ENCODE data around the gene LDLRAD1. TPM values are rescaled to one million over a fixed set of nuclear protein-coding genes. Genes with fewer than 3 reads are reported as not detected.
"Not testable (repeated sequence)": the region's sequence is repeated elsewhere in the genome, so short reads cannot be mapped to it uniquely, and the experiment has no call there.

Gene LDLRAD1
- total RNA-seq, 1 donor from 2014 or later, result not detected

- intact Hi-C loops (cut with DNase I), result no loop called here
- DNase-seq (no peak), ATAC-seq (ENCODE audit: poor library complexity) (no peak)
Observed at GRCh38 chr1:54024358-54024757, 6.4 kb upstream of the LDLRAD1 start.

DNA sequence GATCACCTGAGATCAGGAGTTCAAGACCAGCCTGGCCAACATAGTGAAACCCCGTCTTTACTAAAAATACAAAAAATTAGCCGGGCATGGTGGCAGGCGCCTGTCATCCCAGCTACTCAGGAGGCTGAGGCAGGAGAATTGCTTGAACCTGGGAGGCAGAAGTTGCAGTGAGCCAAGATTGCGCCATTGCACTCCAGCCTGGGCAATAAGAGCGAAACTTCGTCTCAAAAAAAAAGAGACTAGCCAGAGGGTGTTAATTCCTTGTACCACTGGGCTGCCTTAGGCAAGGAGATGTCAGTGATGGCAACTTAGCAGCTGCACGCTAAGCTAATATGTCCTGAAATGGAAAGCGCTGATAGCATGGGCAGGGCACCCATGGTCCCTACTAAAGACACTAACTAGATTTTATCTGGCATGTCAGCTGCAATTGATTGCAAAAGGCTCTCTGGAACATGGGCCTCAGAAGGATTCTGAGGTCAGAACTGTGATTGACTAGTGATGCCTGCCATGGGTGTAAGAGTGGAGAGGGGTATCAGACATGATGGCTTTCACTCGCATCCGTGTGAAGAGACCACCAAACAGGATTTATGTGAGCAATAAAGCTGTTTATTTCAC is 1.7 kb upstream of the LDLRAD1 start:
- ATAC-seq (ENCODE audit: poor library complexity); DNase-seq; intact Hi-C loops (cut with DNase I): not testable (repeated sequence)

GRCh38 chr1:54018635-54019034 is 649 bp upstream of the LDLRAD1 start:
- intact Hi-C loops (cut with DNase I), result no loop called here
- ATAC-seq (ENCODE audit: poor library complexity) (no peak), DNase-seq (no peak)

- no peak for ATAC-seq (ENCODE audit: poor library complexity)
- intact Hi-C loops (cut with DNase I), result no loop called here
- no peak for DNase-seq
Observed at GRCh38 chr1:54016343-54017282, 1.4 kb downstream of the LDLRAD1 start.

DNA sequence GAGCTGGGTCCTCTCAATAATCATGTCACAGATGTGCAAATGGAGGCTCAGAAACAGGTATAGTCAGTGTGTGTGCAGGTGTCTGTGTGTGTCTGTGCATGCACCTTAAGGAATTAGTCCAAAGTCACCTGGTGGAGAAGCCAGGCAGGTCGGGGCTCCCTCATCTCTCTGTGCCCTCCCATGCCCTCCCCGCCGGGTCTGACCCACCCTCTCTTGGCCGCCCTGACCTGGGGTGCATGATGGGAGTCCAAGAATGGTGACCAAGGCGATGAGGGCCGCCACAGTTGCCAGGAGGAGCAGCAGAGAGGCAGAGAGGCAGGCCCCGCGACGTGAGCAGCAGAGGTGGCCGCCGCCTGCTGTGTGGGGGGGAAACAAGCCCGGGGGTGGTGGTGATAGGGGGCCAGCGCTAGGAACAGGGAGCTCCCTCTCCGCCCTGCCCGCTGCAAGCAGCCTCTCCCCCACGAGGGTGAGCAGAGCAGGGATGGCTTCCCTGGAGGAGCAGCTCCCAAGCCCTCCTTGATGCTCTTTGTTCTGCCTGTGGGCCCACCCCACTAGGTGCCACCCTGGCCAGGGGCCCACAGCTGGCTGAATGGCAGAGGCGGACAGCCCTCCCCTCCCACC is 3.9 kb downstream of the LDLRAD1 start:
- intact Hi-C loops (cut with DNase I), result no loop called here
- ATAC-seq (ENCODE audit: poor library complexity) (no peak), DNase-seq (no peak)

DNA sequence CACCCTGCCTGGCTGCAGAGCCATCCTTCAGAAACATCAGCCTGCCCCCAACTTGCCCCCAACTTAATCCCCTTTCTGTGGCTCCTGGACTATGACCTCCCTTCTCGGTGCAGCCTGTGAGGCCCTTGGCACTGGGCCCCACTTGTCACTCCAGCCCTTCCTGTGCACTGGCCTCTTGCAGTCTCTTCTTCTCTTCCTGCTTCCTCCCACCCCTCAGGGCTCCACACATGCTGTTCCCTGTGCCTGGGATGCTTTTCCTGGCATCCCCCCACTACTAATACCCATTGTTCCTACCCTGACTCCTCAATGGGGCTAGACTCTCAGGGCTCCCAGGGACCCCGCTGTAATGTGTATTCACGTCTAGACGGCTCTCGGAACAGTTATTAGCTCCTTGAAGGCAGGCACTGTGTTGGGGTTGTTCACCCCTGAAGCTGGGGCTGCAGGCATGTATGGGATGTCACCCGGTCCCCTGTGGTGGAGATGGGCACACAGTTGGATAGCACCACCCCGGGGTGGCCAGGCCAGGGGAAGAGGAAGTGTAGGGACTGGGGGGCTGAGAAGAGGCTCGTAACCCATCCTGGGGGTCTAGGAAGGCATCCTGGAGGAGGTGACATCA is 4.5 kb downstream of the LDLRAD1 start:
- DNase-seq, result no peak
- no peak for ATAC-seq (ENCODE audit: poor library complexity)
- intact Hi-C loops (cut with DNase I), result no loop called here

DNA sequence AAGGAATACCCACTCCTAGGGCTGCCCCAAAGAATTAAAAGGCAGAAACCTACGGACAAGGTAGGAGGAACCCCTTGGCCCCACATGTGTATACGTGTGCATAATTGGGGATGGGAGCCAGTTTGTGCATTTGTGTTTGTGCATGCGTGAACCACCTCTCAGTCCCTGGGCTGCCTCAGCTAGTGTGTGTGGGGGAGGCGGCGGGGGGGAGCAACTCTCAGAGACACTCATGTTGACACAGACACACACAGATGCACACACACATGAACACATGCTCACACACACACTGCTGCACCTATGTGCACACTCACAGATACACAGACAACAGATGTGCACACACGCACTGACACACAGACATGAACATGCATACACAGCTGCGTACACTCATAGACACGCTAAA is 5.1 kb downstream of the LDLRAD1 start:
- intact Hi-C loops (cut with DNase I), result no loop called here
- DNase-seq (no peak), ATAC-seq (ENCODE audit: poor library complexity) (no peak)

GRCh38 chr1:54012008-54012325 is 6.0 kb downstream of the LDLRAD1 start:
- DNase-seq, result no peak
- intact Hi-C loops (cut with DNase I), result no loop called here
- ATAC-seq (ENCODE audit: poor library complexity), result no peak

DNA sequence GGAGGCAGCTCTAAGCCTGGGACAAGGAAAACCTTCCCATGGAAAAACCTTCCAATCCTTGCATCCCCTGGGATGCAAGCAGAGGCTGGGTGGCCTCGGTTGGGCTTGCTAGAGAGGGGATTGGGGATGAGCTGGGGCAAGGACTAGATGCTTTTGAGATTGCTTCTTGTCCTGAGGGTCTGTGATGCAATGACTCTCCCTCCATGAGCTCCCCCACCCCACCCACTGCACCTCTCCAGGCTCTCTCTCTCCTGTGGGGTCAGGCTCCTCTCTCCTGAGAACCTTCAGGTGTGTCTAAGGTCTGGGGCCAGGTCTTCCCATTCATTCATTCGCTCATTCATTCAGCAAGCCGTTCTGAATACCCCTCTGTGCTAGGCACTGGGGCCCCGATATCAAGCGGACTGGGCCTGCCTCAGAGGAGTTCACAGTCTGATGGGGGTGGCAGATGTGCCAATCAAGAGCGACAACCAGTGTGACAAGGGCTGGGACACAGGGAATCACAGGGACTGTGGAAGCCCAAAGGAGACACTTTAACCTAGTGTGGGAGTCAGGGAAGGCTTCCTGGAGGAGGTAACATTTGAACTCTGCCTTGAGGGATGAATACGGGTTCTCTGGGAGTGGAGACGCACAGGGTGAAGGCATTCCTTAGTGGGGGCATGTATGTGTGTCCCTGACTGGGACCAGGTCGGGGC is 6.5 kb downstream of the LDLRAD1 start:
- no peak for DNase-seq

GRCh38 chr1:54010415-54011117 is 7.4 kb downstream of the LDLRAD1 start:
- intact Hi-C loops (cut with DNase I), result no loop called here
- no peak for ATAC-seq (ENCODE audit: poor library complexity)
- DNase-seq, result no peak

More for the DNA sequence above, 6.5 kb downstream of the LDLRAD1 start:
- ATAC-seq (ENCODE audit: poor library complexity), result no peak
- intact Hi-C loops (cut with DNase I), result no loop called here

DNA sequence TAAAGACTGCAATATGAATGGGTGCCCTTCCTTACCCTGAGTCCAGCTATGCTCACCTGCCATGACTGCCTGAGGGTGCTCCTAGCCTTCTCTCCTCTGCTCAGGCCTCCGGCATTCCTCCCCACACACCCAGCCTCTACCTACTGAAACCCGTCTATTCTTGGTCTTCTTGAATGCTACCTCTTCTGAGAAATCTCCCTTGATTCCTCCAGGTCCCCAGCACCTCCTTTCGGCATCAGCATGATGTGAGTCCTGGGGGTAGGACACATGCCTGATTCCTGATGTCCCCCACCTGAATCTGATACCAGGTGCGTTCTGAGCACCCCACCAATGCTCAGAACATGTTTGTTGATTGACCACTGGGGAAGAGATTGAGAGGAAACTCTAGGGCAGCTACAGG is 8.6 kb downstream of the LDLRAD1 start:
- ATAC-seq (ENCODE audit: poor library complexity), result no peak

DNA sequence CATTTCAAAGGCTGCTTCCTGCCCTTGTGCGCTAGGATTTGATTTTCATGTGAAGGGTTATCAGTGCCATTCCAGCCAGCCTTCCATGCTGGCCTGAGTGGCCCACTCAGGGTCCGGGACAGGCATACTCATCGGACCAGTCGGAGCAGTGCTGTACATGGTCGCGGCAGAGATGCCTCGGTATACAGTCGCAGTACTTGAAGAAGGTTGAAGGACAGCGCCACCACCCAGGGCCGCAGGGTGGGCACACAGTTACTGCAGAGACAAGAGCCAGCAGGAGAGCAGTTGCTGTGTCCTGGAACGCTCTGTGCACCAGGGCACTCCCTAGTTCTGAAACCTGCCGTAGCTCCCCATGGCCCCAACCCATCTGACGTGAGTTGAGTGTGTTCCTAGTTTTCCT is 9.1 kb downstream of the LDLRAD1 start:
- DNase-seq, result no peak
- intact Hi-C loops (cut with DNase I), result no loop called here

More for the DNA sequence above, 8.6 kb downstream of the LDLRAD1 start:
- intact Hi-C loops (cut with DNase I), result no loop called here
- no peak for DNase-seq

DNA sequence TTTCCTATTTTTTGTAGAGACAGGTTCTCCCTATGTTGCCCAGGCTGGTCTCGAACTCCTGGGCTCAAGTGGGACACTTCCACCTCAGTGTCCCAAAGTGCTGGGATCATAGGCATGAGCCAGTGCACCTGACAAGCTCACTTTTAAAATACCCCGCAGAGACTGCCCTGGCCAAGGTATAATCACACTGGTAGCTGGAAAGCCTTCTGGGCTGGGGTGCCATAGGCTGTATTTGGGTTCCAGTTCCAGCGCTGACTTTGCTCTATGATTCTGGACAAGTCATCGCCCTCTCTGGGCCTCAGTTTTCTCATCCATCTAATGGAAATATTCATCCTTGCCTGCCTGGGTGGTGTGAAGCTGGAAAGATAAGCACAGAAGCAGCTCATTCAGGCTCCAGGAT is 10.4 kb downstream of the LDLRAD1 start:
- intact Hi-C loops (cut with DNase I), result no loop called here

More for the DNA sequence above, 9.1 kb downstream of the LDLRAD1 start:
- no peak for ATAC-seq (ENCODE audit: poor library complexity)

GRCh38 chr1:54006508-54006907 is 11.5 kb downstream of the LDLRAD1 start:
- no peak for ATAC-seq (ENCODE audit: poor library complexity)
- intact Hi-C loops (cut with DNase I), result no loop called here
- DNase-seq, result no peak

More for the DNA sequence above, 10.4 kb downstream of the LDLRAD1 start:
- DNase-seq (no peak), ATAC-seq (ENCODE audit: poor library complexity) (no peak)

DNA sequence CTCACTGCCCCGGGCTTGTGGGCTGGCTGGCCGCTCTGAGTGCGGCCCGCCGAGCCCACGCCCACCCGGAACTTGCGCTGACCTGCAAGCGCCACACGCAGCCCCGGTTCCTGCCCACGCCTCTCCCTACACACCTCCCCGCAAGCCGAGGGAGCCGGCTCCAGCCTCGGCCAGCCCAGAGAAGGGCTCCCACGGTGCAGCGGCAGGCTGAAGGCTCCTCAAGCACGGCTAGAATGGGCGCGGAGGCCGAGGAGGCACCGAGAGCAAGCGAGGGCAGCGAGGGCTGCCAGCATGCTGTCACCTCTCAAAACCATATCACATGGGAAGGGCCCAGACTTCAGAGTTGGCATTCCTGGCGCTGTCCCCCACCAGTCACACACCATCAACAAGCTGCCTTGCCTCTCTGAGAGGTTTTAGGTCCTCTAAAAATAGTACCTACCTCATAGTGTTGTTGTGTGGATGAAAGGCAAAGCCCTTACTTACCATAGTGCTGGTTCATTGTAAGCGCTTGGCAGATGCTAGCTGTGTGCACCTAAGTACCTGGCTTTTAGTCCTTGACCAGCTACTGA is 13.4 kb downstream of the LDLRAD1 start:
- DNase-seq (no peak), ATAC-seq (ENCODE audit: poor library complexity) (peak; percentile 41)
- intact Hi-C loops (cut with DNase I), result no loop called here

DNA sequence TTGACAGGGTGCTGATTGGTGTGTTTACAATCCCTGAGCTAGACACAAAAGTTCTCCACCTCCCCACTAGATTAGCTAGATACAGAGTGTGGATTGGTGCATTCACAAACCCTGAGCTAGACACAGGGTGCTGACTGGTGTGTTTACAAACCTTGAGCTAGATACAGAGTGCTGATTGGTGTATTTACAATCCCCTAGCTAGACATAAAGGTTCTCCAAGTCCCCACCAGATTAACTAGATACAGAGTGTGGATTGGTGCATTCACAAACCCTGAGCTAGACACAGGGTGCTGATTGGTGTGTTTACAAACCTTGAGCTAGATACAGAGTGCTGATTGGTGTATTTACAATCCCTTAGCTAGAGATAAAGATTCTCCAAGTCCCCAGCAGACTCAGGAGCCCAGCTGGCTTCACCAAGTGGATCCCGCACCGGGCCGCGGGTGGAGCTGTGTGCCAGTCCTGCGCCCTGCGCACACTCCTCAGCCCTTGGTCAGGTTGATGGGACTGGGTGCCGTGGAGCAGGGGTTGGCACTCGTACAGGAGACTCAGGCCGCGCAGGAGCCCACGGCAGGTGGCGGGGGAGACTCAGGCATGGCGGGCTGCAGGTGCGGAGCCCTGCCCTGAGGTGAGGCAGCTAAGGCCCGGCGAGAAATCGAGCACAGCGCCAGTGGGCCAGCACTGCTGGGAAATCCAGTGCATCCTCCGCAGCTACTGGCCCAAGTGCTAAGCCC is 14.1 kb downstream of the LDLRAD1 start:
- DNase-seq; intact Hi-C loops (cut with DNase I); ATAC-seq (ENCODE audit: poor library complexity): not testable (repeated sequence)

GRCh38 chr1:54003249-54003646 is 14.7 kb downstream of the LDLRAD1 start:
- DNase-seq, result no peak
- ATAC-seq (ENCODE audit: poor library complexity), result no peak
- intact Hi-C loops (cut with DNase I), result no loop called here
